ENCODE measurements around the gene DRC1. TPM values are rescaled to one million over a fixed set of nuclear protein-coding genes. Genes with fewer than 3 reads are reported as not detected.
A peak's percentile ranks its signal among the peaks of the same experiment; 100 is the strongest.

DRC1 gene
- polyA plus RNA-seq, 6 donors from 2014 or later: not detected

DNA sequence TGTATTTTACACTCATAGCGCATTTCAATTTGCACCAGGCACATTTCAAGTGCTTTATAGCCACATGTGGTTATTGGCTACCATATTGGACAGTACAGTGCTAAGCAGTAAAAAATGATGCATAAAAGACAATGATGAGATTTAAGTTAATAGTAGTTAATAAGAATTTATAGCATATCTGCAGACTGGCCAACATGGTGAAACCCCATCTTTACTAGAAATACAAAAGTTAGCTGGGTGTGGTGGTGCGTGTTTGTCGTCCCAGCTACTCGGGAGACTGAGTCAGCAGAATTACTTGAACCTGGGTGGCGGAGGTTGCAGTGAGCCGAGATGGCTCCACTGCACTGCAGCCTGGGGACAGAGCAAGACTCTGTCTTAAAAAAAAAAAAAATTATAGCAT is 9.7 kb downstream of the DRC1 start:
- H3K4me1 Mint-ChIP-seq: peaks cover 4 to 9% (median 6%) of the 10 kb centered on the region in 3 donors
- H3K27me3 Mint-ChIP-seq: peaks cover 8 to 16% (median 16%) of the 10 kb centered on the region in 3 donors
- peak overlapping the region in 3 of 8 donors; percentile 40 to 63 (median 50) for H3K4me3 Mint-ChIP-seq
- no peaks in the 10 kb centered on the region for H3K9me3 Mint-ChIP-seq
- no peaks in the 10 kb centered on the region for H3K36me3 Mint-ChIP-seq
- no peak for ATAC-seq (ENCODE audit: low read depth in 2 of 2)
- no peak for DNase-seq
- H3K27ac Mint-ChIP-seq: no peak overlapping the region

DNA sequence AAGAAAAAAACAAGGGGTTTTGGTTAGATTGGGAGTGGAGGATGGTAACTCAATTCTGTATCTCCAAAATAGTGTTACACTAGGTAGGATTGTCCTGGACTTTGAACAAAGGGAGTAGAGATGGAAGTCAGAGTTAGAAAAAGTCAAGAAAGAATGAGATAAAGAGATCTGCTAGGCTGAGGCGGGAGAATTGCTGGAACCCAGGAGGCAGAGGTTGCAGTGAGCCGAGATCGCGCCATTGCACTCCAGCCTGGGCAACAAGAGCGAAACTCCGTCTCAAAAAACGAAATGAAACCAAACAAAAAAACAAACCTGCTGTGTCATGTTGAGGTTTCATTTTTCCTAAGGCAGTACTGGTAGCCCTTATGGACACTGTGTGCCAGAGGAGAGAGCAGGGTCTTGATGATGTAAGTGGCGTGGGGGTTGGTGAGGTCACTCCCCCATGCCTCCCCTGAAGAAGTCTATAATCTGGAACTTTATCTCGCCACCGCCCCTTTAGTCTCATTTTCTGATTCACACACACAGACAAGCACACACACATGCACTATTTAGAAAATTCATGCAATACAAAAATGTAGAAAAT is 10.5 kb downstream of the DRC1 start:
- H3K4me3 Mint-ChIP-seq: peak overlapping the region in 6 of 8 donors; percentile 38 to 63 (median 52)
- H3K27ac Mint-ChIP-seq: peak overlapping the region in 1 of 6 donors; percentile 24
- H3K9me3 Mint-ChIP-seq: no peaks in the 10 kb centered on the region
- no peaks in the 10 kb centered on the region for H3K36me3 Mint-ChIP-seq
- H3K27me3 Mint-ChIP-seq: peaks cover 8 to 16% (median 13%) of the 10 kb centered on the region in 3 donors
- H3K4me1 Mint-ChIP-seq: peaks cover 4 to 9% (median 6%) of the 10 kb centered on the region in 3 donors
- no peak for ATAC-seq (ENCODE audit: low read depth in 2 of 2)
- DNase-seq: no peak

DNA sequence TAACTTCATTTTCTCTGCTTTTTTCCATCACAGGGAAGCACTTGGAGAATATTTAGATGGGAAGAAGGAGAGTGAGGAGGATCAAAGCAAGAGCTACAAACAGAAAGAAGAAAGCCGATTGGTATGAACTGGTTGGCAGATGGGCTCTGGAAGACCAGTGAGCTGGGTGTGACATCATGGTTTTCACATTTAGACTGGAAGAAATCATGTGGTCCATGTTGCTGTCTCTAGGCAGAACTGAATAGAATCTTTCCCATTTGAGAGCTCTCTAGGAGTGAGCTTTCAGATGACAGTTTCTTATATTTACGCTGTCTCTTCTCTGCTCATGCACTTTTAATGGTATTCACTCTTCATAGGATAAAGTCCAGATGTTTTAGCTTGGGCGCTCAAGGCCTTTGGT is 12.6 kb downstream of the DRC1 start:
- ATAC-seq (ENCODE audit: low read depth in 2 of 2) (no peak), DNase-seq (no peak)
- Mint-ChIP-seq H3K27me3 (peaks cover 0 to 12% (median 0%) of the 10 kb centered on the region in 3 donors), H3K4me1 (peaks cover 4 to 9% (median 6%) of the 10 kb centered on the region in 3 donors), H3K27ac (no peak overlapping the region), H3K9me3 (no peaks in the 10 kb centered on the region), H3K4me3 (no peak overlapping the region), H3K36me3 (no peaks in the 10 kb centered on the region)

DNA sequence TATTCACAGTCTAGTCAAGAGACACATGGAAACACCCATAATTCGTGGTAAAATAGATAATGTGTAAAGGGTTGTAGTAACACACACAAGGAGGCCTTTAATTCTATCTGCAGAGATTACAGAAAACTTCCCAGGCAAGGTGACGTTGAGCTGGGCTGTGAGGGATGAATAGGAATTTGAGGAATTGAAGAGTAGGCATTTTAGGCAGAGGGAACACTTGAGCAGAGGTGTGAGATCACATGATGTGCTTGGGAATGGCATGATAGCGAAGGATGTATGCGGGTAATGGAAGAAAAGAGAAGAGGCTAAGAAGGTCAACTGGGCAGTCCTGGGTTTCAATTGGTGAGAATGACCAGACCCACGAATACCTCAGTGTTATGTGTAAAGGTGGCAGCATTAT is 20.2 kb downstream of the DRC1 start:
- peaks cover 0 to 8% (median 3%) of the 10 kb centered on the region in 7 donors for H3K9me3 Mint-ChIP-seq
- H3K27me3 Mint-ChIP-seq: peaks cover 0 to 13% (median 10%) of the 10 kb centered on the region in 3 donors
- DNase-seq (no peak), ATAC-seq (ENCODE audit: low read depth in 2 of 2) (no peak)
- H3K27ac Mint-ChIP-seq: no peak overlapping the region
- peaks cover 0 to 5% (median 0%) of the 10 kb centered on the region in 3 donors for H3K4me1 Mint-ChIP-seq
- H3K36me3 Mint-ChIP-seq: no peaks in the 10 kb centered on the region
- H3K4me3 Mint-ChIP-seq: no peak overlapping the region

- Mint-ChIP-seq H3K9me3 (peaks cover 0 to 8% (median 4%) of the 10 kb centered on the region in 7 donors), H3K4me3 (no peak overlapping the region), H3K36me3 (no peaks in the 10 kb centered on the region), H3K4me1 (peaks cover 0 to 5% (median 0%) of the 10 kb centered on the region in 3 donors), H3K27me3 (peaks cover 0 to 10% (median 9%) of the 10 kb centered on the region in 3 donors), H3K27ac (no peak overlapping the region)
- DNase-seq (no peak), ATAC-seq (ENCODE audit: low read depth in 2 of 2) (no peak)
These were observed 21.4 kb downstream of the DRC1 start for GRCh38 chr2:26422947-26423629.

DNA sequence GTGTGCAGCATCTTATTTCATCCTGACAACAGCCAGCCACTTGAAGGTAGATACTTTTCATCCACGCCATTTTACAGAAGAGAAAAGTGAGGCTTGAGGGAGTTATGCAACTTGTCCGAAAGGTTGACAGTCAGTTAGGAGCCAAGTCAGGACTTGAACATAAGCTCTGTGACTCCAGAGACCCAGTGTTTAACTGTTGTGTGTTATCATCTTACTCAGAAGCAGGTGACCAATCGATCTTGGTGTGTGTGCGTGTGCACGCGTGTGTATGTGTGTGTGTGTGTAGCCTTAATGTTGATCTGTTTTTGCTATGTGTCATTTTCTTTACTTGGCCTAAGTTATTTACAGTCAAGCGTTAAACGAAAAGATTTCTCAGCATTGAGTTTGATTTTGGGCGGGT is 22.0 kb downstream of the DRC1 start:
- Mint-ChIP-seq H3K9me3 (peaks cover 0 to 8% (median 4%) of the 10 kb centered on the region in 7 donors), H3K27me3 (peaks cover 0 to 10% (median 7%) of the 10 kb centered on the region in 3 donors), H3K36me3 (no peaks in the 10 kb centered on the region), H3K27ac (no peak overlapping the region), H3K4me3 (no peak overlapping the region), H3K4me1 (peaks cover 0 to 5% (median 0%) of the 10 kb centered on the region in 3 donors)
- no peak for DNase-seq
- no peak for ATAC-seq (ENCODE audit: low read depth in 2 of 2)

DNA sequence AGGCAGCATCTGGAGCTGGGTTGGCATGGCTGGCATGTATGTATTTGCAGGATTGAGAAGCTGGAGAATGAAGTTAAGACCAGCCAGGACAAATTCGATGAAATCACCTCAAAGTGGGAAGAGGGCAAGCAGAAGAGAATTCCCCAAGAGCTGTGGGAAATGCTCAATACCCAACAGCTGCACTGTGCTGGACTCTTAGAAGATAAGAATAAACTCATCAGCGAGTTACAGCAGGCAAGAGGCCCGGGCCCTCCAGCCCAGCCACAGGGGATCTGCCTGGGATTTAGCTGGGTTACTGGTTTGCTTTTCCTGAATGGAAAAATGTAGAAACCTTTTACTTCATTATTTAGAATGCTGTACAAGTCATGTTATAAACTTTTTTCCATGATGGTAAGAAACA is 22.5 kb downstream of the DRC1 start:
- H3K4me1 Mint-ChIP-seq: peaks cover 0 to 5% (median 0%) of the 10 kb centered on the region in 3 donors
- no peaks in the 10 kb centered on the region for H3K36me3 Mint-ChIP-seq
- H3K9me3 Mint-ChIP-seq: peaks cover 0 to 8% (median 4%) of the 10 kb centered on the region in 7 donors
- H3K27ac Mint-ChIP-seq: no peak overlapping the region
- ATAC-seq (ENCODE audit: low read depth in 2 of 2): no peak
- H3K4me3 Mint-ChIP-seq: no peak overlapping the region
- peaks cover 0 to 10% (median 7%) of the 10 kb centered on the region in 3 donors for H3K27me3 Mint-ChIP-seq
- DNase-seq: no peak

GRCh38 chr2:26428846-26429245 is 27.1 kb downstream of the DRC1 start:
- H3K4me3 Mint-ChIP-seq: no peak overlapping the region

DNA sequence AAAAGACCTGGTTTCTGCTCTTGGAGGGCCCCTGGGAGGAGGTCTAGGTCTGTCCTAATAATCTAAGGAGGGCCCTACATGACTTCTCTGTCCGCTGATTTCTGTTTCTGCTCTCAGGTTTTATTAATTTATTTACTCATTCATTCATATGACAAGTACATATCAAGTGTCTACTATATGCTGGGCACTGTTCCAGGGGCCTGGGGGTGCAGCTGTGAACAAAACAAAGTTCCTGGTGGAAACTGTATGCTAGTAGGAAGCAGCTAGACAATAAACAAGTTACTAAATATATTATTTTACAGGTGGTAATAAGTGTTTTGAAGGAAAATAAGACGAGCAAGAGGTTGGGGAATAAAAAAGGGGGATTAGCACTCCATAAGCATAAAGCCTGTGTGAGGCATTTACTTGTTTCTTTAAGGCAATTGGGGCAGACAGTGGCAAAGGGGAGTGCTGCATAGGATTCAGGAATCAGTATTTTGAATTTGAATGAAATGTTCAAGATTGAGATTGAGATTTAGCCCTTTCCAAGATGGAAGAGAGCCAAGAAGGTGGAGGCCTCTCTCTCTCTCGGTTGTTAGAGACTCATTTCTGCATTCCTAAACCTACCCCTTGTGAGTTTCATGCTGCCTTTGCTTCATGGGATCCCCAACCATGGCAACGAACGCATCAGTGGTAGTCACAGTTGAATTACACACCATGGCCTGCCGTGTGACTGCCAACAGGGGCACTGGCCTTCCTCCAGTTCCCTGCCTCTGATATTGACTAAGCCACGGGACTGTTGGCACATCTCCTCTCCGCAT is 28.3 kb downstream of the DRC1 start:
- Mint-ChIP-seq H3K4me1 (no peaks in the 10 kb centered on the region), H3K36me3 (no peaks in the 10 kb centered on the region), H3K9me3 (peaks cover 0 to 8% (median 2%) of the 10 kb centered on the region in 7 donors), H3K4me3 (no peak overlapping the region), H3K27ac (no peak overlapping the region), H3K27me3 (peaks cover 0 to 17% (median 5%) of the 10 kb centered on the region in 3 donors)
- no peak for ATAC-seq (ENCODE audit: low read depth in 2 of 2)
- DNase-seq: no peak

More at GRCh38 chr2:26428846-26429245, 27.1 kb downstream of the DRC1 start:
- H3K36me3 Mint-ChIP-seq: no peaks in the 10 kb centered on the region
- peaks cover 0 to 17% (median 5%) of the 10 kb centered on the region in 3 donors for H3K27me3 Mint-ChIP-seq
- H3K27ac Mint-ChIP-seq: no peak overlapping the region
- no peak for DNase-seq
- ATAC-seq (ENCODE audit: low read depth in 2 of 2): no peak
- peaks cover 0 to 8% (median 4%) of the 10 kb centered on the region in 7 donors for H3K9me3 Mint-ChIP-seq
- H3K4me1 Mint-ChIP-seq: peaks cover 0 to 4% (median 0%) of the 10 kb centered on the region in 3 donors

DNA sequence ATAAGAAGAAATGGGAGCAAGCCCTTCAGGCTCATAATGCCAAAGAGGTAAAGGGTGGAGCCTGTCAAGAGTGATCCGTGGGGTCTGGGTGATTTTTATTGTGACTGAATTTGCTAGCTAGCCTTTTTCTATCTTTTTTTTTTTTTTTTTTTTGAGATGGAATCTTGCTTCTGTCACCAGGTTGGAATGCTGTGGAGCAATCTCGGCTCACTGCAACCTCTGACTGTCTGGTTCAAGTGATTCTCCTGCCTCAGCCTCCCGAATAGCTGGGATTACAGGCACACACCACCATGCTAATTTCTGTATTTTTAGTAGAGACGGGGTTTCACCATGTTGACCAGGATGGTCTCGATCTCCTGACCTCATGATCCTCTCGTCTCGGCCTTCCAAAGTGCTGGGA is 29.1 kb downstream of the DRC1 start:
- no peaks in the 10 kb centered on the region for H3K36me3 Mint-ChIP-seq
- peaks cover 0 to 17% (median 5%) of the 10 kb centered on the region in 3 donors for H3K27me3 Mint-ChIP-seq
- H3K4me1 Mint-ChIP-seq: no peaks in the 10 kb centered on the region
- DNase-seq (no peak), ATAC-seq (ENCODE audit: low read depth in 2 of 2) (no peak)
- H3K27ac Mint-ChIP-seq: no peak overlapping the region
- no peak overlapping the region for H3K4me3 Mint-ChIP-seq
- peaks cover 0 to 2% (median 0%) of the 10 kb centered on the region in 7 donors for H3K9me3 Mint-ChIP-seq

GRCh38 chr2:26432363-26432762 is 30.6 kb downstream of the DRC1 start:
- Mint-ChIP-seq H3K4me3 (no peak overlapping the region), H3K36me3 (no peaks in the 10 kb centered on the region), H3K27ac (no peak overlapping the region), H3K4me1 (no peaks in the 10 kb centered on the region), H3K9me3 (peaks cover 0 to 1% (median 0%) of the 10 kb centered on the region in 7 donors), H3K27me3 (peaks cover 0 to 17% (median 5%) of the 10 kb centered on the region in 3 donors)
- DNase-seq (no peak), ATAC-seq (ENCODE audit: low read depth in 2 of 2) (no peak)

DNA sequence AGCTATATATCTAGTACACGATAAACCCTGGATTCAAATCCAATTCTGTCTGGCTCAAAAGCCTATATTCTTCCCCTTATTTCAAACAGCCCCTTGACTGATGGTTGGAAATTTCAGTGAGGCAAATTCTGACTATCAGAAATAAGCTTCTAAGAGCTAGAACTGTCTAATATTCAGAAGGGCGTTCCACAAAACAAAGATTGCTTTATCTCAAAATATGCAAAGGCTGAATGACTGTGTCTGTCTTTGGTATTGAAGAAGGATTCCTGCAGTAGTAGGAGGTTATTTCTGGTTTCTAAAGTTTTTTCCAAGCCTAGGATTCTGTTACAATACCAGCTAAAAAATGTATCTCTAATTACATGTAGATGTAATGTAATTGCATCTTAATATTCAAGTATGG is 31.1 kb downstream of the DRC1 start:
- Mint-ChIP-seq H3K4me1 (no peaks in the 10 kb centered on the region), H3K4me3 (no peak overlapping the region), H3K9me3 (peaks cover 0 to under 1% (median 0%) of the 10 kb centered on the region in 7 donors), H3K27me3 (peaks cover 0 to 17% (median 5%) of the 10 kb centered on the region in 3 donors), H3K27ac (no peak overlapping the region), H3K36me3 (no peaks in the 10 kb centered on the region)
- DNase-seq (no peak), ATAC-seq (ENCODE audit: low read depth in 2 of 2) (no peak)

DNA sequence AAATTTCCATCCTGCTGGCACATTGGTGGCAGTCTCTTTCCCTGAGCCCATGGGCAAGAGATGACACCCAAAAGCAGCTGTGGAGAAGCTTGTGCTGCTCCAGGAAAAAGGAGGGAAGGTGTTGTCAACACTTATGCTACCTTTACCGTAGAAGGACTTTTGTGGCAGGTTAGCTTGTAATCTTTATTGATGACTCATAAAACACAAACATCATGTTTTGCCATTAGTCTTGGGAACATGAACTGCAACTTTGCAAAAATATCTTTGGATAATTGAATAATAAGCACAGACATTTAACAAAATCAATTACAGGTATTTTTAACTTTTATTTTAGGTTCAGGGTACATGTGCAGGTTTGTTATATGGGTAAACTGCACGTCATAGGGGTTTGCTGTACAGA is 33.4 kb downstream of the DRC1 start:
- no peaks in the 10 kb centered on the region for H3K36me3 Mint-ChIP-seq
- peaks cover 0 to 25% (median 13%) of the 10 kb centered on the region in 3 donors for H3K27me3 Mint-ChIP-seq

More for the DNA sequence above, 33.4 kb downstream of the DRC1 start:
- ATAC-seq (ENCODE audit: low read depth in 2 of 2) (no peak), DNase-seq (no peak)
- H3K27ac Mint-ChIP-seq: no peak overlapping the region
- no peaks in the 10 kb centered on the region for H3K4me1 Mint-ChIP-seq
- H3K9me3 Mint-ChIP-seq: no peaks in the 10 kb centered on the region
- H3K4me3 Mint-ChIP-seq: no peak overlapping the region
